ENCODE data around the gene CCN6. TPM values are rescaled to one million over a fixed set of nuclear protein-coding genes. Genes with fewer than 3 reads are reported as not detected.

CCN6 gene
- total RNA-seq, 1 experiment from 2014 or later: not detected

DNA sequence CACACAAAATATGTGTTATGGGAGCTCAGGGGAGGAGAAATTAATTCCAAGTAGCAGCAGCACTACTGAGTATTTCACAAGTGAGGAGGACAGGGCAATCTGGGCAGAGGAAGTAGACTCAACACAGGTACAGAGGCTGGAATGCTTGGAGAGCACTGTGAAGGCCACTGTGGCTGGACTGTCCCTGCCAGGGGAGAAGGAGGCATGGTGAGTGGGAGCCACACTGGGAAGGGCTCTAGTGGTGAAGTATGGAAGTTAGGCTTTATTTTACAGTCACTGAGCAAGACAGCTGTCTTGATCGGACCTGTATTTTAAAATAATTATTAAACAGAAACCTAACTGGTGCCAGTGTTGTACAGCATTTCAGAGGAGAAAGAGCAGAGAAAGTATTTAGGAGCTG, 62.3 kb downstream of the CCN6 start:
- Mint-ChIP-seq H3K27ac (ENCODE audit: unreplicated experiment) (no peak overlapping the region), H3K27me3 (ENCODE audit: insufficient read depth, unreplicated experiment) (peaks cover 12% of the 10 kb centered on the region), H3K4me1 (ENCODE audit: low read depth, unreplicated experiment) (no peaks in the 10 kb centered on the region), H3K9me3 (ENCODE audit: unreplicated experiment) (no peaks in the 10 kb centered on the region), H3K36me3 (ENCODE audit: insufficient read depth, unreplicated experiment) (no peaks in the 10 kb centered on the region), H3K4me3 (ENCODE audit: unreplicated experiment) (no peak overlapping the region)
- no peak overlapping the region for H3K4me3 ChIP-seq (ENCODE audit: low read depth, low read length)
- no peaks in the 10 kb centered on the region for H3K4me1 ChIP-seq
- ChIA-PET CTCF (no interaction called here), POLR2A (interaction anchor here (0.8 kb wide), 1 partner anchor 29 kb away, joined by 6 read pairs; the partner anchor contains the start of genes FAM229B and TUBE1)
- intact Hi-C loops (cut with micrococcal nuclease; ENCODE audit: unreplicated experiment): no loop called here
- H3K9me3 ChIP-seq: no peaks in the 10 kb centered on the region
- no peaks in the 10 kb centered on the region for H3K27me3 ChIP-seq (replicated peaks; ENCODE audit: control insufficient read depth, insufficient read depth, low read length)
- no peaks in the 10 kb centered on the region for H3K36me3 ChIP-seq (ENCODE audit: control insufficient read depth, insufficient read depth, low read length)
- TF ChIP-seq, protein P1, sequence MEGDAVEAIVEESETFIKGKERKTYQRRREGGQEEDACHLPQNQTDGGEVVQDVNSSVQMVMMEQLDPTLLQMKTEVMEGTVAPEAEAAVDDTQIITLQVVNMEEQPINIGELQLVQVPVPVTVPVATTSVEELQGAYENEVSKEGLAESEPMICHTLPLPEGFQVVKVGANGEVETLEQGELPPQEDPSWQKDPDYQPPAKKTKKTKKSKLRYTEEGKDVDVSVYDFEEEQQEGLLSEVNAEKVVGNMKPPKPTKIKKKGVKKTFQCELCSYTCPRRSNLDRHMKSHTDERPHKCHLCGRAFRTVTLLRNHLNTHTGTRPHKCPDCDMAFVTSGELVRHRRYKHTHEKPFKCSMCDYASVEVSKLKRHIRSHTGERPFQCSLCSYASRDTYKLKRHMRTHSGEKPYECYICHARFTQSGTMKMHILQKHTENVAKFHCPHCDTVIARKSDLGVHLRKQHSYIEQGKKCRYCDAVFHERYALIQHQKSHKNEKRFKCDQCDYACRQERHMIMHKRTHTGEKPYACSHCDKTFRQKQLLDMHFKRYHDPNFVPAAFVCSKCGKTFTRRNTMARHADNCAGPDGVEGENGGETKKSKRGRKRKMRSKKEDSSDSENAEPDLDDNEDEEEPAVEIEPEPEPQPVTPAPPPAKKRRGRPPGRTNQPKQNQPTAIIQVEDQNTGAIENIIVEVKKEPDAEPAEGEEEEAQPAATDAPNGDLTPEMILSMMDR (IDR thresholded peaks at IDR 0.05; ENCODE audit: insufficient read depth in 1 of 2, low read depth in 1 of 2, low read length in 1 of 2, severe bottlenecking in 1 of 2, unreplicated experiment in 1 of 2): peak in 1 of 2 experiments; percentile 9
- DNase-seq: peak in 1 of 2 experiments; percentile 3
- BruUV-seq (replicated peaks): no TSS peak

DNA sequence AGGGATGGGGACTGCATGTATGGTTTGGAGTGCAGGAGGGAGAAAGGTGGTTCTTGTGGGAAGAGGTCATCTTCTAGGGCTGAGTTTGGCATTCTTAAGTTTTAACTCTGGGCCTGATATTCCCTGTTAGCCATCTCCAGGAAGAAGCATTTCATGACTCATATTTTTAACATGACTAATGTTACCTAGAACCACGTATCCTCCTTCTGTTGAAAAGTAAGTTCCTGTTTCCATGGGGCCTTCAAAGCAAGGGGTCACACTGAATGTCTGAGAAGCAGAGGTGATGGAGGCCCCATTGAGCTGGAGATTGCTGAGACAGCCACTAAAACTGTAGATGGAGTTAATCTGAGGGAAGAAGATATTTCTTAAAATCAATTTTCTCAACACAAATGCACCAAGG, 63.6 kb downstream of the CCN6 start:
- no TSS peak for BruUV-seq (replicated peaks)
- CTCF ChIA-PET: no interaction called here
- Histone ChIP-seq H3K9me3 (no peaks in the 10 kb centered on the region), H3K36me3 (ENCODE audit: control insufficient read depth, insufficient read depth, low read length) (no peaks in the 10 kb centered on the region), H3K27me3 (replicated peaks; ENCODE audit: control insufficient read depth, insufficient read depth, low read length) (no peaks in the 10 kb centered on the region), H3K4me1 (no peaks in the 10 kb centered on the region), H3K4me3 (ENCODE audit: low read depth, low read length) (no peak overlapping the region)
- Mint-ChIP-seq H3K36me3 (ENCODE audit: insufficient read depth, unreplicated experiment) (no peaks in the 10 kb centered on the region), H3K9me3 (ENCODE audit: unreplicated experiment) (no peaks in the 10 kb centered on the region), H3K4me3 (ENCODE audit: unreplicated experiment) (no peak overlapping the region), H3K27me3 (ENCODE audit: insufficient read depth, unreplicated experiment) (peaks cover 6% of the 10 kb centered on the region), H3K27ac (ENCODE audit: unreplicated experiment) (no peak overlapping the region), H3K4me1 (ENCODE audit: low read depth, unreplicated experiment) (no peaks in the 10 kb centered on the region)
- POLR2A ChIA-PET: no interaction called here
- intact Hi-C loops (cut with micrococcal nuclease; ENCODE audit: unreplicated experiment): no loop called here
- DNase-seq: no peak
- TF ChIP-seq, protein P1 (IDR thresholded peaks at IDR 0.05; ENCODE audit: insufficient read depth in 1 of 2, low read depth in 1 of 2, low read length in 1 of 2, severe bottlenecking in 1 of 2, unreplicated experiment in 1 of 2): no peak

DNA sequence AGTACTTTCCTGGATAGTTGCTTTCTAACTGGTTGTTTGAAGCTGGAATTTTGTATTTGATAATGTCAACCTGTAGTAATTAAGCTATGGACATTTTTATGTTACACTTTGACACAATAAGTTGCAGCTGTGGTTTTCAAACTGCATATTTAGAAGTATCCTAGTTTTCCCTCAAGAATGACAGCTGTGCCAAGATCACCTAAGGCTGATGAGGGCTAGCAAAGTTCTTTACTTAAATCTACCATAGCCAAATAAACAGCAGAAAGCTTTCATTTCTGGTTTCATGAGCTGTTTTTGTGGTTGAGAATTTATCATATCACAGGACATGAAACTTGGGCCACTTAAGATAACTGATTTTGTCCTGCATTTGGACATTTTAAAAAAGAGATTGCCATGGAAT, 64.1 kb downstream of the CCN6 start:
- H3K27me3 Mint-ChIP-seq (ENCODE audit: insufficient read depth, unreplicated experiment): peaks cover 8% of the 10 kb centered on the region
- no TSS peak for BruUV-seq (replicated peaks)
- H3K27ac Mint-ChIP-seq (ENCODE audit: unreplicated experiment): no peak overlapping the region
- no peaks in the 10 kb centered on the region for H3K9me3 Mint-ChIP-seq (ENCODE audit: unreplicated experiment)
- H3K4me3 ChIP-seq (ENCODE audit: low read depth, low read length): no peak overlapping the region
- no peaks in the 10 kb centered on the region for H3K9me3 ChIP-seq
- H3K4me1 Mint-ChIP-seq (ENCODE audit: low read depth, unreplicated experiment): no peaks in the 10 kb centered on the region
- no peaks in the 10 kb centered on the region for H3K36me3 Mint-ChIP-seq (ENCODE audit: insufficient read depth, unreplicated experiment)
- H3K36me3 ChIP-seq (ENCODE audit: control insufficient read depth, insufficient read depth, low read length): no peaks in the 10 kb centered on the region
- CTCF ChIA-PET: no interaction called here
- no peak overlapping the region for H3K4me3 Mint-ChIP-seq (ENCODE audit: unreplicated experiment)
- TF ChIP-seq, protein P1 (IDR thresholded peaks at IDR 0.05; ENCODE audit: insufficient read depth in 1 of 2, low read depth in 1 of 2, low read length in 1 of 2, severe bottlenecking in 1 of 2, unreplicated experiment in 1 of 2): no peak
- no peaks in the 10 kb centered on the region for H3K27me3 ChIP-seq (replicated peaks; ENCODE audit: control insufficient read depth, insufficient read depth, low read length)
- POLR2A ChIA-PET: no interaction called here
- intact Hi-C loops (cut with micrococcal nuclease; ENCODE audit: unreplicated experiment): no loop called here
- DNase-seq: no peak
- H3K4me1 ChIP-seq: no peaks in the 10 kb centered on the region

Other genes with a start within 250 kb of the CCN6 start
- 7.2 and 7.6 TPM in 2 replicates for gene FYN, start 180.7 kb upstream of the CCN6 start, total RNA-seq (2022)
- 26.3 and 30.8 TPM in 2 replicates for gene TUBE1, start 33.4 kb downstream of the CCN6 start, total RNA-seq (2022)
- 1.9 and 2.0 TPM in 2 replicates for gene FAM229B, start 33.5 kb downstream of the CCN6 start, total RNA-seq (2022)
- 0.37 TPM in 1 of 2 replicates, not detected in the other for gene LAMA4, start 200.5 kb downstream of the CCN6 start, total RNA-seq (2022)

All from Caco-2 (cell line).